ENCODE results near the gene RGMA.
A peak's percentile ranks its signal among the peaks of the same experiment; 100 is the strongest.
"Not testable (repeated sequence)": the region's sequence is repeated elsewhere in the genome, so short reads cannot be mapped to it uniquely, and the experiment has no call there.

The RGMA gene

GRCh38 chr15:93048426-93048721 lies 40.6 kb downstream of the RGMA start:
- no peak for DNase-seq (ENCODE audit: low spot score)

- peak; percentile 42 for DNase-seq (ENCODE audit: low spot score)
Observed at GRCh38 chr15:93047621-93048425, 41.2 kb downstream of the RGMA start.

GRCh38 chr15:93046721-93047120 lies 42.3 kb downstream of the RGMA start:
- no peak for DNase-seq (ENCODE audit: low spot score)

GRCh38 chr15:93046120-93046519 lies 42.9 kb downstream of the RGMA start:
- no peak for DNase-seq (ENCODE audit: low spot score)

- no peak for DNase-seq (ENCODE audit: low spot score)
Observed at GRCh38 chr15:93045191-93045785, 43.7 kb downstream of the RGMA start.

GRCh38 chr15:93044301-93045190 lies 44.5 kb downstream of the RGMA start:
- no peak for DNase-seq (ENCODE audit: low spot score)

GRCh38 chr15:93043621-93044300 lies 45.2 kb downstream of the RGMA start:
- no peak for DNase-seq (ENCODE audit: low spot score)

GRCh38 chr15:93042691-93043378 lies 46.2 kb downstream of the RGMA start:
- DNase-seq (ENCODE audit: low spot score) = no peak

- no peak for DNase-seq (ENCODE audit: low spot score)
Observed at GRCh38 chr15:93042211-93042610, 46.8 kb downstream of the RGMA start.

GRCh38 chr15:93041159-93041547 lies 47.9 kb downstream of the RGMA start:
- DNase-seq (ENCODE audit: low spot score) = no peak

GRCh38 chr15:93040288-93041158 lies 48.5 kb downstream of the RGMA start:
- DNase-seq (ENCODE audit: low spot score) = no peak

GRCh38 chr15:93039562-93040287 lies 49.3 kb downstream of the RGMA start:
- not testable (repeated sequence) for DNase-seq (ENCODE audit: low spot score)

GRCh38 chr15:93037820-93038705 lies 50.9 kb downstream of the RGMA start:
- no peak for DNase-seq (ENCODE audit: low spot score)

- DNase-seq (ENCODE audit: low spot score) = no peak
Observed at GRCh38 chr15:93036951-93037819, 51.8 kb downstream of the RGMA start.

- DNase-seq (ENCODE audit: low spot score) = peak; percentile 45
Observed at GRCh38 chr15:93035953-93036810, 52.8 kb downstream of the RGMA start.

GRCh38 chr15:93035092-93035915 lies 53.7 kb downstream of the RGMA start:
- DNase-seq (ENCODE audit: low spot score) = no peak
